Peyer's patch (tissue), 4 donors: ENCODE results near the gene ATP1A1. TPM values are rescaled to one million over a fixed set of nuclear protein-coding genes. Genes with fewer than 3 reads are reported as not detected.
A peak's percentile ranks its signal among the peaks of the same experiment; 100 is the strongest.

Source experiments
- DNase-seq, 3 donors: peaks; one replicate each; pipeline ENCODE4 v3.0.0-alpha.2; 2017 to 2019
- H3K27ac ChIP-seq, 4 donors: fragments of 200-600 bp; sonication (generic); one replicate each; pipeline ENCODE4 v1.5.1; 2016 to 2019
- H3K27me3 ChIP-seq, 2 donors: fragments of 200-600 bp; sonication (generic); one replicate each; pipeline ENCODE4 v1.5.1; 2019
- H3K36me3 ChIP-seq, 3 donors: fragments of 200-600 bp; sonication (generic); one replicate each; pipeline ENCODE4 v1.5.1; 2016 to 2019
- H3K4me1 ChIP-seq, 4 donors: fragments of 200-600 bp; sonication (generic); one replicate each; pipeline ENCODE4 v1.5.1; 2016 to 2019
- H3K4me3 ChIP-seq, 4 donors: fragments of 200-600 bp; sonication (generic); 1 replicate in 3 of 4; 2 replicates in 1 of 4; pipeline ENCODE4 v1.5.1; 2016 to 2019; ENCODE audit warnings: mild to moderate bottlenecking in 1 of 4
- H3K9me3 ChIP-seq, 4 donors: fragments of 200-600 bp; sonication (generic); one replicate each; pipeline ENCODE4 v1.5.1; 2016 to 2019; ENCODE audit warnings: mild to moderate bottlenecking in 1 of 4
- CTCF ChIP-seq, 6 experiments: fragments of 450-650 bp in 4 of 6; fragments of 200-600 bp in 2 of 6; sonication (generic) in 1 of 6; IDR thresholded peaks; one replicate each; pipeline ENCODE4 v1.5.1; 2017 to 2019; ENCODE audit warnings: antibody characterized with exemption in 6 of 6, mild to moderate bottlenecking in 3 of 6, moderate library complexity in 1 of 6
- POLR2A ChIP-seq, 2 donors: fragments of 450-650 bp; IDR thresholded peaks; one replicate each; pipeline ENCODE4 v1.5.1; 2017; ENCODE audit warnings: antibody characterized with exemption in 2 of 2, mild to moderate bottlenecking in 2 of 2, moderate library complexity in 2 of 2
- total RNA-seq, 4 donors: library from RNA; depleted of rRNA; stranded (reverse); fragments of >200 nt; gene quantifications; one replicate each; pipeline ENCODE4 v1.1.0, GENCODE V29; 2016

The ATP1A1 gene
- total RNA-seq, 4 donors from 2014 or later = 229 to 4,700 (median 2,986) TPM

- peak overlapping the region in 1 of 4 donors; percentile 19 for H3K27ac ChIP-seq
- no peak overlapping the region for H3K4me3 ChIP-seq
- H3K36me3 ChIP-seq = no peaks in the 10 kb centered on the region
- no peaks in the 10 kb centered on the region for H3K27me3 ChIP-seq
- TF ChIP-seq POLR2A (IDR thresholded peaks at IDR 0.05) = no peak
- TF ChIP-seq CTCF (IDR thresholded peaks at IDR 0.05) = no peak
- H3K4me1 ChIP-seq = peaks cover 3 to 20% (median 8%) of the 10 kb centered on the region in 4 donors
- DNase-seq = no peak
- H3K9me3 ChIP-seq = no peaks in the 10 kb centered on the region
Measured at GRCh38 chr1:116415200-116415698, 42.2 kb downstream of the ATP1A1 start.

GRCh38 chr1:116415699-116416533, 42.9 kb downstream of the ATP1A1 start:
- H3K36me3 ChIP-seq = no peaks in the 10 kb centered on the region
- H3K4me3 ChIP-seq = no peak overlapping the region
- TF ChIP-seq CTCF (IDR thresholded peaks at IDR 0.05) = no peak
- no peak for TF ChIP-seq POLR2A (IDR thresholded peaks at IDR 0.05)
- peaks cover 3 to 20% (median 8%) of the 10 kb centered on the region in 4 donors for H3K4me1 ChIP-seq
- H3K27me3 ChIP-seq = no peaks in the 10 kb centered on the region
- no peak for DNase-seq
- peak overlapping the region in 1 of 4 donors; percentile 40 for H3K27ac ChIP-seq
- no peaks in the 10 kb centered on the region for H3K9me3 ChIP-seq

GRCh38 chr1:116416854-116417513, 43.9 kb downstream of the ATP1A1 start:
- no peak for DNase-seq
- TF ChIP-seq POLR2A (IDR thresholded peaks at IDR 0.05) (no peak), CTCF (IDR thresholded peaks at IDR 0.05) (no peak)
- H3K4me3 ChIP-seq = peak overlapping the region in 1 of 4 donors; percentile 67
- H3K36me3 ChIP-seq = no peaks in the 10 kb centered on the region
- H3K27me3 ChIP-seq = no peaks in the 10 kb centered on the region
- no peaks in the 10 kb centered on the region for H3K9me3 ChIP-seq
- peak overlapping the region in 1 of 4 donors; percentile 72 for H3K27ac ChIP-seq
- H3K4me1 ChIP-seq = peaks cover 2 to 18% (median 8%) of the 10 kb centered on the region in 4 donors

GRCh38 chr1:116417678-116418077, 44.6 kb downstream of the ATP1A1 start:
- TF ChIP-seq CTCF (IDR thresholded peaks at IDR 0.05) (no peak), POLR2A (IDR thresholded peaks at IDR 0.05) (no peak)
- peak overlapping the region; percentile 64 to 85 (median 71) for H3K4me3 ChIP-seq
- DNase-seq = no peak

GRCh38 chr1:116418091-116418830, 45.2 kb downstream of the ATP1A1 start:
- peak; percentile 85 to 94 (median 90) for DNase-seq
- H3K36me3 ChIP-seq = no peaks in the 10 kb centered on the region
- peaks cover 0 to 16% (median 8%) of the 10 kb centered on the region in 4 donors for H3K4me1 ChIP-seq
- peak overlapping the region; percentile 64 to 85 (median 71) for H3K4me3 ChIP-seq
- no peaks in the 10 kb centered on the region for H3K27me3 ChIP-seq
- no peaks in the 10 kb centered on the region for H3K9me3 ChIP-seq
- peak overlapping the region; percentile 62 to 83 (median 74) for H3K27ac ChIP-seq
- TF ChIP-seq CTCF (IDR thresholded peaks at IDR 0.05) = no peak
- TF ChIP-seq POLR2A (IDR thresholded peaks at IDR 0.05) = peak; percentile 45 to 71

More at GRCh38 chr1:116417678-116418077, 44.6 kb downstream of the ATP1A1 start:
- Histone ChIP-seq H3K9me3 (no peaks in the 10 kb centered on the region), H3K36me3 (no peaks in the 10 kb centered on the region), H3K27me3 (no peaks in the 10 kb centered on the region), H3K27ac (peak overlapping the region; percentile 62 to 83 (median 74)), H3K4me1 (peaks cover 0 to 16% (median 8%) of the 10 kb centered on the region in 4 donors)
